Gastrocnemius medialis (tissue), 4 donors: ENCODE data around the gene SPECC1L. TPM values are rescaled to one million over a fixed set of nuclear protein-coding genes. Genes with fewer than 3 reads are reported as not detected.

ENCODE experiments used
- ATAC-seq, 2 donors: fragments of 150-250 bp; one replicate each; pipeline ENCODE4 v1.9.1; 2016
- DNase-seq, 2 donors: peaks; one replicate each; pipeline ENCODE4 v3.0.0-alpha.2; 2019
- H3K27ac ChIP-seq, 4 donors: fragments of 200-600 bp; sonication (generic); 1 replicate in 1 of 4; 2 replicates in 3 of 4; pipeline ENCODE4 v1.5.1; 2016 to 2018; ENCODE audit warnings: mild to moderate bottlenecking in 2 of 4, moderate library complexity in 1 of 4
- H3K27me3 ChIP-seq, 3 donors: fragments of 200-600 bp; sonication (generic) in 2 of 3; 1 replicate in 1 of 3; 2 replicates in 2 of 3; pipeline versions ENCODE4 v1.5.1 to v1.6.0; 2016 to 2019; ENCODE audit warnings: mild to moderate bottlenecking in 1 of 3, moderate library complexity in 1 of 3
- H3K36me3 ChIP-seq, 2 donors: fragments of 200-600 bp; sonication (generic) in 1 of 2; one replicate each; pipeline ENCODE4 v1.5.1; 2017 to 2018
- H3K4me1 ChIP-seq, 2 donors: fragments of 200-600 bp; sonication (generic) in 1 of 2; one replicate each; pipeline ENCODE4 v1.5.1; 2016 to 2017; ENCODE audit warnings: mild to moderate bottlenecking in 2 of 2
- H3K4me3 ChIP-seq, 4 donors: fragments of 200-600 bp; sonication (generic) in 3 of 4; 1 replicate in 1 of 4; 2 replicates in 3 of 4; pipeline ENCODE4 v1.5.1; 2016 to 2019; ENCODE audit warnings: mild to moderate bottlenecking in 2 of 4
- H3K9me3 ChIP-seq, 3 donors: fragments of 200-600 bp; sonication (generic) in 2 of 3; 1 replicate in 1 of 3; 2 replicates in 2 of 3; pipeline ENCODE4 v1.5.1; 2016 to 2019
- POLR2A ChIP-seq, 2 donors: fragments of 450-650 bp; IDR thresholded peaks; one replicate each; pipeline ENCODE4 v1.6.1; 2017; ENCODE audit warnings: antibody characterized with exemption in 2 of 2, mild to moderate bottlenecking in 2 of 2, moderate library complexity in 2 of 2
- in situ Hi-C, 4 donors: fragments of 200-750 bp; cut with MboI; loops; one replicate each; pipeline versions ENCODE4 v1.15.0 to v1.8.0; 2017; ENCODE audit warnings: low sequenced_read_pairs in 4 of 4
- intact Hi-C: fragments of 100-400 bp; cut with DNase I; formaldehyde crosslinking; loops from one replicate; pipeline ENCODE4 v1.15.1; 2023; ENCODE audit warnings: low total_unique reads
- total RNA-seq, 4 donors: library from RNA; depleted of rRNA; stranded (reverse); fragments of >200 nt; gene quantifications; one replicate each; pipeline versions ENCODE4 v1.1.0 to v1.2.3, GENCODE V29; 2016
- TF ChIP-seq, protein P1 (sequence below), 5 experiments: fragments of 450-650 bp in 3 of 5; fragments of 200-600 bp in 2 of 5; sonication (generic) in 2 of 5; IDR thresholded peaks in 4 of 5; conservative IDR thresholded peaks in 1 of 5; 1 replicate in 4 of 5; 2 replicates in 1 of 5; pipeline ENCODE4 v1.5.1; 2016 to 2019; ENCODE audit warnings: antibody characterized with exemption in 5 of 5, mild to moderate bottlenecking in 3 of 5, moderate library complexity in 3 of 5

The SPECC1L gene
- total RNA-seq, 4 donors from 2014 or later, result 16.2 to 19.9 (median 18.7) TPM

DNA sequence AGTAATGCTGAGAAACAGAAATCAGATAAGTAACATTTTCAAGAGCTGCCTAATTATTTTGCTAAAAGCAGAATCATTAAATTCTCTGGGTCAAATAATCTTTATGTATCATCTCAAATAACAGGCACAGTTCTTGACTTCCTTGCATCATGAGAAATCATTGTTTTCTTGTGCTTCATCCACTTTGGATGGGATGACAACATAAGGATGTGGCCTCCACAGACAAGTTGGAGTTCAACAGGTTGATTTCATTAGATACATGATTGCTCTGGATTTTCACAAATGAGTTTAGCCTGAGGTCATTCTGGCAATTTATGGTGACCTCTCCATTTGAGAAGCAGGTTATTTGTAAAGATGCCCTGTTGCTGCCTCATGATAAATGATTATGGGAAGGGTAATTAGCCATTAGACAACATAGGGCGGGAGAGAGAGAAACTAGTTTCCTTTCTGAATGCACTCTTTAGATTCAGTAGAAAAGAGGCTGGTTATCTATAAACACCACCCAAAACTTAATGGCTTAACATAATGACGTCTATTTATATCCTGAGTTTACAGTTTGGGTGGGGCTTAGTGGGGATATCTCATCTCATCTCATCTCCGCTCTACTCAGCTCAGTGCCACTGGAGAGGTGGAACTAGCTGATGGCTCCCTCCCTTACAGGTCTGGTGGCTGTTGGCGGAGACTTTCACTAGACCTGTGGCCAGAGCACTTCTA, 121.7 kb downstream of the SPECC1L start:
- H3K27me3 ChIP-seq, result no peaks in the 10 kb centered on the region
- H3K4me3 ChIP-seq, result no peak overlapping the region
- no peaks in the 10 kb centered on the region for H3K9me3 ChIP-seq
- DNase-seq (no peak), ATAC-seq (no peak)
- intact Hi-C loops, result no loop called here
- H3K27ac ChIP-seq, result peak overlapping the region in 3 of 4 donors; percentile 46 to 68 (median 66)
- H3K4me1 ChIP-seq, result peaks cover 37 to 62% of the 10 kb centered on the region in 2 donors
- in situ Hi-C loops, result no loop called here
- peaks cover 0 to 3% of the 10 kb centered on the region in 2 donors for H3K36me3 ChIP-seq
- no peak for TF ChIP-seq POLR2A (IDR thresholded peaks at IDR 0.05)
- TF ChIP-seq, protein P1, sequence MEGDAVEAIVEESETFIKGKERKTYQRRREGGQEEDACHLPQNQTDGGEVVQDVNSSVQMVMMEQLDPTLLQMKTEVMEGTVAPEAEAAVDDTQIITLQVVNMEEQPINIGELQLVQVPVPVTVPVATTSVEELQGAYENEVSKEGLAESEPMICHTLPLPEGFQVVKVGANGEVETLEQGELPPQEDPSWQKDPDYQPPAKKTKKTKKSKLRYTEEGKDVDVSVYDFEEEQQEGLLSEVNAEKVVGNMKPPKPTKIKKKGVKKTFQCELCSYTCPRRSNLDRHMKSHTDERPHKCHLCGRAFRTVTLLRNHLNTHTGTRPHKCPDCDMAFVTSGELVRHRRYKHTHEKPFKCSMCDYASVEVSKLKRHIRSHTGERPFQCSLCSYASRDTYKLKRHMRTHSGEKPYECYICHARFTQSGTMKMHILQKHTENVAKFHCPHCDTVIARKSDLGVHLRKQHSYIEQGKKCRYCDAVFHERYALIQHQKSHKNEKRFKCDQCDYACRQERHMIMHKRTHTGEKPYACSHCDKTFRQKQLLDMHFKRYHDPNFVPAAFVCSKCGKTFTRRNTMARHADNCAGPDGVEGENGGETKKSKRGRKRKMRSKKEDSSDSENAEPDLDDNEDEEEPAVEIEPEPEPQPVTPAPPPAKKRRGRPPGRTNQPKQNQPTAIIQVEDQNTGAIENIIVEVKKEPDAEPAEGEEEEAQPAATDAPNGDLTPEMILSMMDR (IDR thresholded peaks at IDR 0.05 in 4 of 5, conservative IDR thresholded peaks at IDR 0.05 in 1 of 5), result no peak

DNA sequence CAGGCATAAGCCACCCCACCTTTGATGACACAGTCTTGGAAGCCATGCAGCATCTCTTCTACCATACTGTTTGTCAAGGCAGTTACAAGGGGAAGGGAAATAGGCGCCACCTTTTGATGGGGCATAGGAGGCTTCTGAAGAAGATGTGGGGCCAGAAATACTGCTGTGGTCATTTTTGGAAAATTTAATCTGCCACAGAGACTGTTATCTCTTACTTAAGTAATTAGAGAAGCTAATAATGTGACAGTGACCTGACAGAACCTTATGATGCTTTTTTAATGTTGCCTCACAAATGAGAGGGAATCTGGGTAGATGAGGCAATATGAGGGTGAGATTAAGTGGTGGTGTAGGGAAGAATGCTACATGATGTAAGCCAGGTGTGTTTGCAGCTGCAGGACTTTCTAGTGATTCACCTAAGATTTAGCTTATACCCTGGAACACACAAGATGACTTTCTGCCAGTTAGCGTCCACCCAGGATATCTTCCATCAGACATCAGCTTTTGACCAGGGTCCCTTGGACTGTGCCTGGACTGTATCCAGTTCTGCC, 122.5 kb downstream of the SPECC1L start:
- Histone ChIP-seq H3K4me3 (no peak overlapping the region), H3K9me3 (no peaks in the 10 kb centered on the region), H3K4me1 (peaks cover 37 to 64% of the 10 kb centered on the region in 2 donors), H3K36me3 (peaks cover 0 to 3% of the 10 kb centered on the region in 2 donors), H3K27ac (peak overlapping the region in 2 of 4 donors; percentile 11 to 29), H3K27me3 (no peaks in the 10 kb centered on the region)
- ATAC-seq, result no peak
- DNase-seq, result no peak
- in situ Hi-C loops, result no loop called here
- intact Hi-C loops, result no loop called here
- TF ChIP-seq, protein P1 (IDR thresholded peaks at IDR 0.05 in 4 of 5, conservative IDR thresholded peaks at IDR 0.05 in 1 of 5), result no peak
- TF ChIP-seq POLR2A (IDR thresholded peaks at IDR 0.05), result no peak

GRCh38 chr22:24393848-24394247, 123.2 kb downstream of the SPECC1L start:
- Histone ChIP-seq H3K27ac (no peak overlapping the region), H3K4me1 (peaks cover 35 to 62% of the 10 kb centered on the region in 2 donors), H3K9me3 (no peaks in the 10 kb centered on the region), H3K4me3 (no peak overlapping the region), H3K36me3 (peaks cover 0 to 3% of the 10 kb centered on the region in 2 donors), H3K27me3 (no peaks in the 10 kb centered on the region)
- intact Hi-C loops (no loop called here), in situ Hi-C loops (no loop called here)
- DNase-seq (no peak), ATAC-seq (no peak)
- TF ChIP-seq, protein P1 (IDR thresholded peaks at IDR 0.05 in 4 of 5, conservative IDR thresholded peaks at IDR 0.05 in 1 of 5), result no peak
- no peak for TF ChIP-seq POLR2A (IDR thresholded peaks at IDR 0.05)

- TF ChIP-seq, protein P1 (IDR thresholded peaks at IDR 0.05 in 4 of 5, conservative IDR thresholded peaks at IDR 0.05 in 1 of 5), result no peak
- TF ChIP-seq POLR2A (IDR thresholded peaks at IDR 0.05), result no peak
- Histone ChIP-seq H3K4me1 (peaks cover 33 to 58% of the 10 kb centered on the region in 2 donors), H3K27me3 (no peaks in the 10 kb centered on the region), H3K27ac (no peak overlapping the region), H3K4me3 (no peak overlapping the region), H3K36me3 (peaks cover 0 to 3% of the 10 kb centered on the region in 2 donors), H3K9me3 (no peaks in the 10 kb centered on the region)
- no peak for ATAC-seq
- intact Hi-C loops, result no loop called here
- DNase-seq, result no peak
- in situ Hi-C loops, result no loop called here
Measured at GRCh38 chr22:24394254-24394653, 123.6 kb downstream of the SPECC1L start.
